Retinal pigment epithelial cell (primary cell): Measurements from ENCODE around the gene COL4A3.
"Not testable (repeated sequence)": the region's sequence is repeated elsewhere in the genome, so short reads cannot be mapped to it uniquely, and the experiment has no call there.

Source experiments
- DNase-seq: peaks from one replicate; pipeline ENCODE4 v3.0.0-alpha.2; 2010; ENCODE audit warnings: low read depth
- H3K4me3 ChIP-seq: 2 replicates; pipeline ENCODE4 v1.5.1; 2011; ENCODE audit warnings: mild to moderate bottlenecking, low read length, control low read depth, moderate library complexity
- TF ChIP-seq, protein P1 (sequence below): conservative IDR thresholded peaks from 2 replicates; pipeline ENCODE4 v1.5.1; 2011; ENCODE audit warnings: low read depth, low read length, control low read depth, inconsistent platforms

The COL4A3 gene

DNA sequence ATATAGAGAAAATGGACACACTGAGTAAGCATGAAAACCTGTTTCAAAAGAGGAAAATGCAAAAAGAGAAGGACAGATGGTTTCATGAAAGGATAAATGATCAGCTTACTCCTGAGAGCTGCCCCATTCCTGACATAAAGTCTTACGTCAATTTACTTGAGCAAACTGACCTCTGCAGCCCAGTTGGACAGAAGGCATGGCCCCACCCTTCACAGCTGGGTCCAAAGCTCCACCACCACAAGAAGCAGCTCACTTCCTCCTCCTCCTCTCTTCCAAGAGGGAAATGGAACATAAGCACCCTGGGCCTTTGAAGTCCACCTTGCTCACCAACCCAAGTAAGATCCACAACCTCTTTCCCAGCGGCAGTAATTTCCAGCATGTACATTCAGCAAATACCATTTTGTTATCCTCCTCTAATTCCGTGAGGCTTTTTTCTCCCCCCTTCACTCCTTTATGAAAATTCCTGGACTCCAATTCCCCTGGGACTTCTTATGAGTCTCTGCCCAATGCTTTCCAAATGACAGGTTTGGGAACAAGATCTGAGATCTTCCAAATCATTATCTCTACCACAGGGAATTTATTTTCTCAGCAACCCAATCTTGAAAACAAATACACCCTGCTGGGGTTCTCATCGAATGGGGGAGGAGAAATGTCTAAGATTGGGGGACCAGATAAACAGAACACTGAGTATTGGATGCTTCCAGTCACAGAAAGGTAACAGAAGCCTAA is 10.5 kb upstream of the COL4A3 start:
- no peak overlapping the region for H3K4me3 ChIP-seq
- no peak for DNase-seq
- TF ChIP-seq, protein P1, sequence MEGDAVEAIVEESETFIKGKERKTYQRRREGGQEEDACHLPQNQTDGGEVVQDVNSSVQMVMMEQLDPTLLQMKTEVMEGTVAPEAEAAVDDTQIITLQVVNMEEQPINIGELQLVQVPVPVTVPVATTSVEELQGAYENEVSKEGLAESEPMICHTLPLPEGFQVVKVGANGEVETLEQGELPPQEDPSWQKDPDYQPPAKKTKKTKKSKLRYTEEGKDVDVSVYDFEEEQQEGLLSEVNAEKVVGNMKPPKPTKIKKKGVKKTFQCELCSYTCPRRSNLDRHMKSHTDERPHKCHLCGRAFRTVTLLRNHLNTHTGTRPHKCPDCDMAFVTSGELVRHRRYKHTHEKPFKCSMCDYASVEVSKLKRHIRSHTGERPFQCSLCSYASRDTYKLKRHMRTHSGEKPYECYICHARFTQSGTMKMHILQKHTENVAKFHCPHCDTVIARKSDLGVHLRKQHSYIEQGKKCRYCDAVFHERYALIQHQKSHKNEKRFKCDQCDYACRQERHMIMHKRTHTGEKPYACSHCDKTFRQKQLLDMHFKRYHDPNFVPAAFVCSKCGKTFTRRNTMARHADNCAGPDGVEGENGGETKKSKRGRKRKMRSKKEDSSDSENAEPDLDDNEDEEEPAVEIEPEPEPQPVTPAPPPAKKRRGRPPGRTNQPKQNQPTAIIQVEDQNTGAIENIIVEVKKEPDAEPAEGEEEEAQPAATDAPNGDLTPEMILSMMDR: no peak

DNA sequence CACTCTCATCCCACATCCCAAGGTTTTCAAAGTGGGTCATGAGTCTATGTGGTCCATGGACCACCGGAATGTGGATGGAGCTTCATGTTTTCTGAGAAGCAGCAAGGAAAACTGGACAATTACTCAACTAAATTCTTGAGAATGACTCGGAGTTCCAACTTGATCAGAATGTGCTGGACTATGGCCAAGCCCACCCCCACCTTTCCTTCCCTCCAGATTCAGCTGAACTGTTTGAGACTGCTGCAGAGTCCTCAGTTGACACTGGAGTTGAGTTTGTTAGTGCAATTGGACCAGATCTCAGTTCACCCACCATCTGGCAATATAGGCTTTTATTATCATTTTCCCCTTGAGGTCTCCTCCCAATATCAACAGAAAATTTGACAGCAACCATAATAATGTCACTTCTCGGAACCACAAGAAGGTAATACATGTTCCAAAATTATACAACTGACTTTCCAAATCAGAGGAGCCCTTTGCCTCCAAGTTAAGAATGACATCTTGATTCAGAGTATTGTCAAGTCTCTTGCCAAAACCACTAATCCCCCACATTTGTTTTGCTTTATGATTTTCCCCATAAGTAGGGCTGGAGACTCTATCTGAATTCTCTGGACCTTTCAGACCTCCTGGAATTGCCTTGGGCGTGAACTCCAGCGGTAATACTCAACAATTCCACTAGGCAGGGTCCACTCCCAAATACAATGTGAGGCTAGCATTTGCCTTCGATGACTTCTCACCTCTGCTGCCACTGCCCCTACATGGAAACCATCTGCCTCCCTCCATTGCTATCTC is 9.2 kb upstream of the COL4A3 start:
- no peak overlapping the region for H3K4me3 ChIP-seq
- TF ChIP-seq, protein P1: peak; percentile 8
- peak; percentile 52 for DNase-seq

- TF ChIP-seq, protein P1: no peak
- H3K4me3 ChIP-seq: no peak overlapping the region
- DNase-seq: no peak
Measured at GRCh38 chr2:227160164-227160563, 4.3 kb upstream of the COL4A3 start.

DNA sequence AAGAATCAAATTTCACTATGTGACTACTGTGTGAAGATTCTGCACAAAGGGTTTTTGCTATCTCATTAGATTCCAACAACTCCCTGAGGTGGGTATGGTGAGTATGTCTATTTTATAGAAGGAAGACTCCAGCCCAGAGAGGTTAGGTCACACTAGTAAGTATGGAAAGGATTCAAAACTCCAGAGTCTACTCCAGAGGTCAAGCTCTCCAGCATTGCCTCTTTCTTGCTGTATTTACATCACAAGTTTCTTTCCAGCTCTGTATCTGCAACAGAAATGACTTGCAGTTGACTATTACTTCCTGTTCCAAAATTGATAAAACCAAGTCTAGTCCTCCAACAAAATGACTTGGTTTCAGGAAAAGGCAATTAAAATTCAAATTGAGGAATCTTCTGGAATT is 2.5 kb upstream of the COL4A3 start:
- TF ChIP-seq, protein P1: no peak
- DNase-seq: no peak
- no peak overlapping the region for H3K4me3 ChIP-seq

DNA sequence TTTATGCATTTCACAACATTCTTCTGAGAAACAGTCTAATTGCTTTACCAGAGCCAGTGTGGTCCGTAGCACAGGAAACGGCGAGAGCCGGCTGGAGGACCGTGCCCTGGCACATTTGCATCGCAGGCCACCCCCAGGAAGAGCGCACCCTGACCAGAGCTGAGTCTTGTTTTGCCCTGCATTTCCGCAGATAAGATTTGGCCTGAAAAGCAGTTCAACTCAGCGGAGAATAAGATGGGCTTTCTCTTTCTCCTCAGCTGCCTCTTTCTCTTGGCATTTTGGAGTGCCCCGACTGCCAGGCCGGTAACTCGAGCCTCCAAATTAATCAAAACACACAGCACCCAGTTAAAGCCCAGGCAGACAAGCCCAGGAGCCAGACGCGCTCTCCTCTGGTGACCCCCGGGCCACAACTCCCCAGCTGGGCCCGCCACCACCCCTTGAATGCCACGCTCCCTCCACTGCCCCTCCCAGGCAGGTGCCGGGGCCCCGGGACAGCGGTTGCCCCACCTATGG is 883 bp upstream of the COL4A3 start:
- TF ChIP-seq, protein P1: no peak
- peak overlapping the region; percentile 72 for H3K4me3 ChIP-seq

GRCh38 chr2:227164763-227165291 is 403 bp downstream of the COL4A3 start:
- peak overlapping the region; percentile 72 for H3K4me3 ChIP-seq
- TF ChIP-seq, protein P1: no peak
- no peak for DNase-seq

More for the DNA sequence above, 883 bp upstream of the COL4A3 start:
- no peak for DNase-seq

- not testable (repeated sequence) for DNase-seq
Measured at GRCh38 chr2:227171779-227172178, 7.4 kb downstream of the COL4A3 start.

More at GRCh38 chr2:227171779-227172178, 7.4 kb downstream of the COL4A3 start:
- not testable (repeated sequence) for H3K4me3 ChIP-seq
